ENCODE data around the gene SPATS1. TPM values are rescaled to one million over a fixed set of nuclear protein-coding genes. Genes with fewer than 3 reads are reported as not detected.

The SPATS1 gene
- total and polyA plus RNA-seq, 11 donors, result not detected

GRCh38 chr6:44386364-44386928 is 44.0 kb downstream of the SPATS1 start:
- H3K36me3 ChIP-seq, result peaks cover 0 to 15% (median 10%) of the 10 kb centered on the region in 9 donors
- peak in 3 of 4 donors; percentile 2 to 32 (median 14) for ATAC-seq
- WGBS, 4 donors, result 62 to 72% (median 64%) methylated on average over 6 of the region's 6 CpGs
- DNase-seq, result no peak
- TF ChIP-seq CTCF (IDR thresholded peaks at IDR 0.05) (no peak), POLR2A (IDR thresholded peaks at IDR 0.05) (no peak)
- H3K27ac ChIP-seq, result peak overlapping the region; percentile 81 to 99 (median 96)
- H3K4me3 ChIP-seq, result peak overlapping the region in 10 of 12 donors; percentile 60 to 97 (median 93)
- peaks cover 5 to 36% (median 25%) of the 10 kb centered on the region in 12 donors for H3K4me1 ChIP-seq
- H3K27me3 ChIP-seq, result no peaks in the 10 kb centered on the region
- H3K9me3 ChIP-seq, result no peaks in the 10 kb centered on the region
- intact Hi-C loops (cut with DNase I), result loop anchor here in 1 of 10 donors (2.0 kb wide), 1 partner anchor 74 kb away; the partner anchor contains the start of gene AARS2

GRCh38 chr6:44386929-44387345 is 44.5 kb downstream of the SPATS1 start:
- H3K9me3 ChIP-seq, result no peaks in the 10 kb centered on the region
- 5 to 21% (median 10%) methylated on average over 8 of the region's 8 CpGs for WGBS, 4 donors
- H3K4me1 ChIP-seq, result peaks cover 5 to 35% (median 25%) of the 10 kb centered on the region in 12 donors
- intact Hi-C loops (cut with DNase I), result loop anchor here in 1 of 10 donors (2.0 kb wide), 1 partner anchor 74 kb away; the partner anchor contains the start of gene AARS2
- no peak for DNase-seq
- peaks cover 0 to 19% (median 14%) of the 10 kb centered on the region in 9 donors for H3K36me3 ChIP-seq
- no peaks in the 10 kb centered on the region for H3K27me3 ChIP-seq
- H3K27ac ChIP-seq, result peak overlapping the region; percentile 81 to 99 (median 96)
- TF ChIP-seq POLR2A (IDR thresholded peaks at IDR 0.05) (no peak), CTCF (IDR thresholded peaks at IDR 0.05) (no peak)
- peak overlapping the region; percentile 40 to 97 (median 88) for H3K4me3 ChIP-seq
- ATAC-seq, result peak; percentile 1 to 21 (median 15)

- H3K36me3 ChIP-seq, result peaks cover 0 to 25% (median 20%) of the 10 kb centered on the region in 9 donors
- H3K9me3 ChIP-seq, result no peaks in the 10 kb centered on the region
- peak within 1 kb of the TSS; percentile 81 to 99 (median 96) for H3K27ac ChIP-seq
- H3K27me3 ChIP-seq, result no peaks in the 10 kb centered on the region
- peaks cover 5 to 35% (median 25%) of the 10 kb centered on the region in 12 donors for H3K4me1 ChIP-seq
- H3K4me3 ChIP-seq, result peak within 1 kb of the TSS; percentile 40 to 97 (median 88)
- intact Hi-C loops (cut with DNase I), result loop anchor here in 1 of 10 donors (2.0 kb wide), 1 partner anchor 75 kb away; the partner anchor contains the start of gene AARS2
- 0% methylated on average over 39 to 56 of the region's 56 CpGs for WGBS, 4 donors
- peak in 1 of 2 donors; percentile 76 for TF ChIP-seq POLR2A (IDR thresholded peaks at IDR 0.05)
- TF ChIP-seq CTCF (IDR thresholded peaks at IDR 0.05), result no peak
- peak; percentile 89 to 93 (median 91) for ATAC-seq
- DNase-seq, result peak; percentile 95 to 96 (median 96)
Observed at GRCh38 chr6:44387346-44388134, 45.1 kb downstream of the SPATS1 start, which contains the start of gene CDC5L. CDC5L (plus strand) TSS chr6:44387706; CDS start chr6:44387824, 118 bp downstream.

GRCh38 chr6:44388135-44388487 is 45.7 kb downstream of the SPATS1 start:
- peaks cover 5 to 35% (median 25%) of the 10 kb centered on the region in 12 donors for H3K4me1 ChIP-seq
- intact Hi-C loops (cut with DNase I), result no loop called here
- peak overlapping the region; percentile 40 to 97 (median 88) for H3K4me3 ChIP-seq
- TF ChIP-seq POLR2A (IDR thresholded peaks at IDR 0.05), result no peak
- TF ChIP-seq CTCF (IDR thresholded peaks at IDR 0.05), result no peak
- ATAC-seq (peak in 1 of 4 donors; percentile 5), DNase-seq (peak in 1 of 5 donors; percentile 63)
- peaks cover 0 to 31% (median 26%) of the 10 kb centered on the region in 9 donors for H3K36me3 ChIP-seq
- H3K27me3 ChIP-seq, result no peaks in the 10 kb centered on the region
- H3K9me3 ChIP-seq, result no peaks in the 10 kb centered on the region
- WGBS, 4 donors, result 0 to 1% (median 0%) methylated on average over 5 to 10 of the region's 10 CpGs
- H3K27ac ChIP-seq, result peak overlapping the region; percentile 81 to 99 (median 96)

All from heart left ventricle (tissue), 16 donors.